NCI-H1930 (cell line): ENCODE data around the gene CACNA2D2.

Source experiments
- DNase-seq, 2 experiments: peaks; one replicate each; lab custom pipeline; 2025; lab: John Stamatoyannopoulos, UW

CACNA2D2 gene

DNA sequence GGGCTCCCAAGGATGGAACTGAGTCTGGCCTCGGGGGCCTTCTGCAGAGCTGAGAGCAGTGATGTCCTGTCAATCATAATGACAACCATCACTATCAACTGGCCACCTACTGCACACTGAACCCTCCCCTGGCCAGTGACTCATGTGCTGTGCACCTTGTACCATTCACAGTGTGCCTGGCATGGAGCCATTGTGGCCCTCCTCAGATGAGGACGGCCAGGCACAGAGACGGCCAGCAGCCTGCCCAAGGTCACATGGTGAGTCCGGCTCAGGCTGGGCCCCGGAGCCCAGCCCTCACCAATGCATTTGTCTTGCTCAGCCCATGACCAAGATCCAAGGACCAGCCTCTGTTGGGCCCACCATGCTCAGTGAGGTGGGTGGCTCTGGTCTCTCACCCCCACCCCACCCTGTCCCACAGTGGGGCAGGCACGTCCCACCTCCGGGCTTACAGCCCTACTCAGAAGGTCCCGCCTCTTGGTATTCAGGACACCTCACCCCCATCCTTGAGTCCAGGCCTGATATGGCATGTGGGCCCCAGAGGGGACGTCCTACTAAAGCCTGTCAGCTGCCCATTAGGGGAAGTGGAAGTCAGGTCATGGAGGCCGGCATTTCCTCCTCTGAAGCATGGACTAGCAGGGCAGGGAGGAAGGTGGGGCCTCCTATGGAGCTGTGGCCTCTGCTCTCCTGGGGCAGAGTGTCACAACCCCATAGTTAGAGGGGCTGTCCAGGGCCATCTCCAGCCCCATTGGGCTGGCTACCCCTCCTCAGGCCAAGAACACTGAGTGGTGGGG is 108.2 kb downstream of the CACNA2D2 start:
- no peak for DNase-seq

- DNase-seq: no peak
These were observed 110.4 kb downstream of the CACNA2D2 start for GRCh38 chr3:50393061-50393460.

GRCh38 chr3:50392101-50392715 is 111.2 kb downstream of the CACNA2D2 start:
- no peak for DNase-seq

GRCh38 chr3:50390508-50391224 is 112.8 kb downstream of the CACNA2D2 start:
- DNase-seq: no peak

DNA sequence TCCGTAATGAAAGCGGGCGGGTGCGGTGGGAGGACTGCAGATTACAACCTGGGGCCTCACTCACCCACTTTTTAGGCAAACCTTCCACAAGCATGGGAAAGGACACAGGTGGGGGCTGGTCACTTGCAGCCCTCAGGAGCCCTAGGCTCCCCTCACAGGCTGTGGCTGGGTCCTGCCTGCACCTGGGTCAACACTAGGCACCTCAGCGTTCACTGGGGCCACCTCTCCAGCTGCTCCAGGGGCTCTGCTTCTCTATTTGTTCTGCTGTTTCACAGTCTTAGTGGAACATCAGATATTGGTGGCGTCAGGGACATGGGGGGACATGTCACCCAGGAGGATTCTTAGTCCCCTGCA is 114.0 kb downstream of the CACNA2D2 start:
- DNase-seq: no peak

- no peak for DNase-seq
These were observed 114.6 kb downstream of the CACNA2D2 start for GRCh38 chr3:50388720-50389413.

GRCh38 chr3:50388016-50388719 is 115.3 kb downstream of the CACNA2D2 start:
- DNase-seq: no peak

GRCh38 chr3:50385754-50386153 is 117.7 kb downstream of the CACNA2D2 start:
- DNase-seq: no peak

GRCh38 chr3:50383750-50384149 is 119.7 kb downstream of the CACNA2D2 start:
- DNase-seq: no peak

GRCh38 chr3:50382722-50383121 is 120.7 kb downstream of the CACNA2D2 start:
- DNase-seq: no peak

DNA sequence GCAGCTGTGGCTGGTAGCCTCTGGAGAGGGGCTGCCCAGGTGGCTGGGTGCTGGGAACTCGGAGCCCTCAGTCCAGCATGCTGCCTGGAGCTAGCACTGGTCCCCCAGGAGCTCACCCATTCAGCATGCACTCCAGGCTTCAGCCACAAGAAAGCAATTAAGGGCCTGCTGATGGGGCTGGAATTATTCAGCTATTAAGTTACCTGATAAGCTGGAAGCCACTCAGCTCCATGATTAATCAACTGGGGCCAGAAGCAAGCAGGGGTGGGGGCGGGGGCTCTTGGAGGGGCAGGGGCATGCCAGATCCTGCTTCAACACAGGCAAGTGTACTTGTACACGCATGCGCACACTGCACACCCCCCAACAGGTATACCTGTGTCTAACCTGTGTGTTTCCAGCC is 122.1 kb downstream of the CACNA2D2 start:
- DNase-seq: no peak

DNA sequence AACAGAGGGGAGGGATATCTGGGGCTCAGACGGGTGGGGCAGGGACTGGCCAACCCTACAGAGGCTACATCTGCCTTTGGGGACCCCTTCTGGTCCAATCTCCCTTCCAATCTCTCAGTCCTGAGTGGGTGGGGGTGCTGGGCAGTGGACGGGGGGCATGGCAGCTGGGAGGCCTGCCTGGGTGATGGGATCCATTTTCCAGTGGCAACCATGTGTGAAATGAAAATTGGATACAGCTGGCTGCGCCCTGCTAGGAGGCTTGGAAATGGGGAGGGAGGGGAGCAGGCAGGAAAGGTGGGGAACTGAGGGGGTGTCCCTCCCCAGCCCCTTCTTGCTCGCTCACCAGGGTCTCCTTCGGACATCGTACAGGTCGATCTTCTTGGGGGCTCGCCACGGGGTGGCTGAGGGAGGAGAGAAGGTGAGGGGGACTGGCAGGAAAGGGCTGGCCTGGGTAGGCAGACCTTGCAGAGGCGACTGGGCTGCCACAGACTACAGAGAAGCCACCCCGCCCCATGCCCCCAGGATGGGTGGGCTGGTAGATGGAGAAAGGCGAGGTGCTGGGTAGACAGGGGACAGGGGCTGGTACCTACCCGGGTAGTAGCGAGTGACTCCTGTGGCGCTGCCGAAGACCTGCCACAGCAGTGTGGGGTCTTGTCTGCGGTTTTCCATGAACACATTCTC is 122.9 kb downstream of the CACNA2D2 start:
- no peak for DNase-seq

- no peak for DNase-seq
These were observed 124.7 kb downstream of the CACNA2D2 start for GRCh38 chr3:50378757-50379156.

DNA sequence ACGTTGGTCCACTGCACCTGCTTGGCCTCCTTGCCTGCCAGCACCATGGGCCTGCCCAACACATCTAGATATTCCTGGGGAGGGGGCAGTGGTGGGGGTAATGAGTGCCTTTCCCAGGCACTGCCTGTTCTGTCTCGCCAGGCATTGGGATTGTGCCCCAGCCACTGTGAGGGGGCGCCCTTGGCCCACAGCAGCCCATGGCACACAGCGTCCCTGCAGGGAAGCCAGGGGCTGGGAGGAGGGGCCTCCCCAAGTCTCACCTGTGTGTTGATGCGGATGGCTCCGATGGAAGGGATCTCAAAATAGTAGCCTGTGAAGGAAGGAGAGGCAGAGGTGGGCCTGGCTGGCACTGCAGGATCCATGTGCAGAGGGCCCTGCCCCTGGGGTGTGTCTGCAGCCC is 125.4 kb downstream of the CACNA2D2 start:
- no peak for DNase-seq

GRCh38 chr3:50375258-50375931 is 128.0 kb downstream of the CACNA2D2 start:
- DNase-seq: no peak

GRCh38 chr3:50374363-50375257 is 128.8 kb downstream of the CACNA2D2 start:
- DNase-seq: no peak

GRCh38 chr3:50373146-50374051 is 130.0 kb downstream of the CACNA2D2 start:
- DNase-seq: no peak

DNA sequence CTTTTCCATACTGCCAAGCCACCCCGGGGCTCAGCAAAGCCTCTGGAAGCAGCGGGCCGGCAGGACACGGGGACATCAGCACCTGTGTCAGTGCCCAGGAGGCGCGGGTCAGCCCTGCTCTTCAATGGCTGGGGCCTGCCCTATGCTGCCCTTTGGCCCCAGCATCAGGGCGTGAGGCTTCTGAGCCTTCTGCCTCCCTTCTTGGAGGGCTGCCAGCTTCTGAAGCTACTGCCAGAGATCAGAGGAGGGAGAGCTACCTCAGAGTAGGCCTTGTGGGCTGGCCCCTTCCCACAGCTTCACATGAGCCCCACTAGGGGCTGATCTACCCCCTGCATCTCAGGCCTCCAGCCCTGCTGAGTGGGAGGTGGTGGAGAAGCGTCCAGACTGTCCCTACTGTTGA is 131.1 kb downstream of the CACNA2D2 start:
- no peak for DNase-seq
